Activated naive CD4-positive, alpha-beta T cell treated with anti-CD3 and anti-CD28 coated beads, Interleukin-2, amount 50 U/mL, for 72 hours (primary cell): ENCODE measurements around the gene MAP3K14. TPM values are rescaled to one million over a fixed set of nuclear protein-coding genes. Genes with fewer than 3 reads are reported as not detected.
"Not testable (repeated sequence)": the region's sequence is repeated elsewhere in the genome, so short reads cannot be mapped to it uniquely, and the experiment has no call there.

ENCODE experiments used
- ATAC-seq, 2 donors: fragments of 150-1000 bp; cut with Tn5 transposase; 2 replicates each; pipeline ENCODE4 v1.10.0; 2021; ENCODE audit warnings: mild to moderate bottlenecking in 2 of 2, moderate library complexity in 2 of 2
- DNase-seq, 2 donors: peaks; one replicate each; pipeline ENCODE4 v3.0.0; 2021 to 2022; ENCODE audit warnings: low spot score in 2 of 2
- H3K27ac Mint-ChIP-seq, 2 donors: one replicate each; pipeline ENCODE4 v1.8.0; 2022; ENCODE audit warnings: mild to moderate bottlenecking in 2 of 2, mixed read lengths in 2 of 2
- H3K36me3 Mint-ChIP-seq, 2 donors: one replicate each; pipeline ENCODE4 v1.8.0; 2022; ENCODE audit warnings: mixed read lengths in 2 of 2
- H3K9me3 Mint-ChIP-seq, 2 donors: one replicate each; pipeline ENCODE4 v1.8.0; 2022; ENCODE audit warnings: mixed read lengths in 2 of 2
- total RNA-seq, 2 donors: library from RNA; stranded (reverse); gene quantifications; one replicate each; pipeline ENCODE4 v1.2.3, GENCODE V29; 2022

MAP3K14 gene
- 10 to 100 TPM; 38.4 to 54.4 TPM for total RNA-seq

- Mint-ChIP-seq H3K9me3 (no peaks in the 10 kb centered on the region), H3K36me3 (peaks cover 27 to 33% of the 10 kb centered on the region in 2 donors), H3K27ac (peak within 1 kb of the TSS; percentile 96 to 99)
- ATAC-seq (peak in 1 of 2 donors; percentile 3), DNase-seq (peak; percentile 68 to 72)
These were observed at the start of gene MAP3K14 for GRCh38 chr17:45316434-45317110. TSS of gene MAP3K14 (minus strand) at chr17:45317020. CDS start at chr17:45290745, 26,275 bp downstream.

DNA sequence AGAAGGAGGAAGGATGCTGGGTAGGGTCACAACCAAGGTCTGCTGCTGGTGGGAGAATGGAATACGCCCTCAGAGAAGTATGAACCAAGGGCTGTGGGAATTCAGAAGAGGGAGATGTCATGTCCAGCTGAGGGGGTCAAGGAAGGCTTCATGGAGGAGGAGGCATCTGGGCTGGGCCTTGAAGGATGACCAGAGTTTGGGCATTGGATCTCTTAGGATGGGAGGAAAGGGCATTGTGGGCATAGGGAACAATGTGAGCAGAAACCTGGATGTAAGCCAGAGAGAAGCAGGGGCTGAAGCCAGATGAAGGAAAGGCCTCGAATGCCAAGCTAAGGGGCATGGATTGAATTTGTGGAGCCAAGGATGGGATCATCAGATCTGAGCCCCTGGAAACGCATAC, 49.2 kb upstream of the MAP3K14 start:
- Mint-ChIP-seq H3K36me3 (peaks cover 4 to 13% of the 10 kb centered on the region in 2 donors), H3K27ac (peak overlapping the region in 1 of 2 donors; percentile 69), H3K9me3 (peaks cover 0 to 12% of the 10 kb centered on the region in 2 donors)
- DNase-seq, result peak in 1 of 2 donors; percentile 1
- ATAC-seq, result no peak

- ATAC-seq (no peak), DNase-seq (peak in 1 of 2 donors; percentile 37)
- H3K27ac Mint-ChIP-seq, result no peak overlapping the region
- peaks cover 4 to 13% of the 10 kb centered on the region in 2 donors for H3K36me3 Mint-ChIP-seq
- H3K9me3 Mint-ChIP-seq, result peaks cover 0 to 12% of the 10 kb centered on the region in 2 donors
These were observed 47.9 kb upstream of the MAP3K14 start for GRCh38 chr17:45364531-45365390.

DNA sequence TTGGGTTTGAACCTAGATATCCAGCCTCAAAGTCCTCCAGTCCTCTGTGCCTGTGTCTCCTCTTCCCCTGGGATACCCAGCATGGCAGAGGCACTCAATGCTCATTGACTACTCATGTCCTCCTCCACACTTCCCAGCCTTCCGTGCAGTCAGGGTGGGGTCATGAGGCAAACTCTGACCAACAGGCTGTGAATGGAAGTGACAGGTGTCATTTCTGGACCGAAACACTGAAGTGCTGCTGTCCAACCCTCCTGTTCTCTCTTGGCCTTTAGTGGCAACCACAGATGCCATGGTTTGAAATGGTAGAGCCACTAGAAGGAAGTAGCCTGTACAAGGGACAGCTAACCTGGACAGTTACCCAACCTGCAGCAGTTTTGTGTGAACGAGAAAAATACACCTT, 46.7 kb upstream of the MAP3K14 start:
- DNase-seq, result peak in 1 of 2 donors; percentile 20
- no peak overlapping the region for H3K27ac Mint-ChIP-seq
- peaks cover 0 to 12% of the 10 kb centered on the region in 2 donors for H3K9me3 Mint-ChIP-seq
- peaks cover 4 to 13% of the 10 kb centered on the region in 2 donors for H3K36me3 Mint-ChIP-seq
- ATAC-seq, result no peak

- no peak overlapping the region for H3K27ac Mint-ChIP-seq
- peaks cover 4 to 13% of the 10 kb centered on the region in 2 donors for H3K36me3 Mint-ChIP-seq
- DNase-seq (peak in 1 of 2 donors; percentile 3), ATAC-seq (no peak)
- H3K9me3 Mint-ChIP-seq, result peaks cover 0 to 12% of the 10 kb centered on the region in 2 donors
These were observed 45.2 kb upstream of the MAP3K14 start for GRCh38 chr17:45361976-45362375.

GRCh38 chr17:45361451-45361850, 44.6 kb upstream of the MAP3K14 start:
- Mint-ChIP-seq H3K27ac (no peak overlapping the region), H3K36me3 (peaks cover 4 to 13% of the 10 kb centered on the region in 2 donors), H3K9me3 (peaks cover 0 to 12% of the 10 kb centered on the region in 2 donors)
- no peak for ATAC-seq
- DNase-seq, result peak in 1 of 2 donors; percentile 13

GRCh38 chr17:45357364-45357997, 40.7 kb upstream of the MAP3K14 start:
- Mint-ChIP-seq H3K36me3 (peaks cover 0 to 15% of the 10 kb centered on the region in 2 donors), H3K9me3 (peaks cover 0 to 26% of the 10 kb centered on the region in 2 donors), H3K27ac (peak overlapping the region in 1 of 2 donors; percentile 85)
- ATAC-seq, result peak in 1 of 2 donors; percentile 81
- DNase-seq, result no peak

DNA sequence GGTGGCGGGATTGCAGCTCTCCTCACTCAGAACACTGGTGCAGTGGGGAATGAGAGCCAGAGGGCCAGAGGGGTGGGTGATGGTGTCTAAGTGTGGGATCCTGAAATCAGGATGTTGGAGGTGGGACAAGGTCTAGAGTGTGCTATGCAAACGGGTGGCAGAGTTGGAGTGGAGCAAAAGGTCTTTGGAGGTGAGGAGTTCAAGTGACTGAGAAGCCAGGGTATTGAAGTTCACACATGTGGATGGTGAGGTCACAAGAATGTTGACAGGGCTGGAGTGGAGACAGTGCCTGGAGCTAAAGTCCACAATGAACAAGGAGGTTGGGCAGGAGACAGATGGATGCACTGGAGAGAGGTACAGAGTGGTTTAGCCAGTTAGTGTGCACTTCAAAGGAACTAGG, 38.3 kb upstream of the MAP3K14 start:
- no peak overlapping the region for H3K27ac Mint-ChIP-seq
- peaks cover 0 to 35% of the 10 kb centered on the region in 2 donors for H3K9me3 Mint-ChIP-seq
- DNase-seq (peak in 1 of 2 donors; percentile 26), ATAC-seq (no peak)
- peaks cover 0 to 25% of the 10 kb centered on the region in 2 donors for H3K36me3 Mint-ChIP-seq

DNA sequence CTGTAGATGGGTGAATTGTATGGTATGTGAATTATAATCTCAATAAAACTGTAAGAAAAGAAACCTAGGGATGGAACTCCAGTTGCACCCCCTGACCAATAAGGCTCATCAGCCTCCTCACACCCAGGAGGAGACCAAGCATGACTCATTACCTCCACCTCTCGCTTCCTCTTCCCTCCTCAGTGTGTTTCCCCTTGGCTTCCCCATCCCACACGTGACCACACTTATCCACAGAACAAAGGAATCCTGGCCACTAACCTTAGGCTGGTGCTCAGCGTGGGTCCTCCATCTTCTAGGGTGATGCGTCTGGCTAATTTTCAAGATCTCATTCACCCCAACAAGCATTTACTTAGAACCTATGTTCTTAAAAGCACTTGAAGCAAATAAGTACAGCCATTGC, 36.2 kb upstream of the MAP3K14 start:
- ATAC-seq (peak; percentile 67 to 100), DNase-seq (peak; percentile 17 to 81)
- Mint-ChIP-seq H3K27ac (peak overlapping the region in 1 of 2 donors; percentile 2), H3K36me3 (peaks cover 0 to 25% of the 10 kb centered on the region in 2 donors), H3K9me3 (peaks cover 0 to 35% of the 10 kb centered on the region in 2 donors)

DNA sequence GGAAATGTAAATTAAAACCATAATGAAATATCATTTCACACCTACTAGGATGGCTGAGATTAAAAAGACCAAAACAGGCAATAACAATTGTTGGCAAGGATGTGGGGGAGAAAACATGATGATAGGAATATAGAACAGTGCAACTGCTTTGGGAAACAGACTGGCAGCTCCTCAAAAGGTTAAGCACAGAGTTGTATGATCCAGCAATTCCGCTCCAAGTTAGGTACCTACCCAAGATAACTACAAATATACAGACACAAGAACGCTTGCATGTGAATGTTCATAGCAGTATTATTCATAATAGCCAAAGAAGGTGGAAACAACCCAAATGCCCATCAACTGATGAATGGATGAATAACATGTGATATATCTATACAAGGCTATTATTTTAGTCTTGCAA, 35.0 kb upstream of the MAP3K14 start:
- Mint-ChIP-seq H3K36me3 (peaks cover 0 to 25% of the 10 kb centered on the region in 2 donors), H3K27ac (no peak overlapping the region), H3K9me3 (peaks cover 0 to 35% of the 10 kb centered on the region in 2 donors)
- DNase-seq (no peak), ATAC-seq (no peak)

DNA sequence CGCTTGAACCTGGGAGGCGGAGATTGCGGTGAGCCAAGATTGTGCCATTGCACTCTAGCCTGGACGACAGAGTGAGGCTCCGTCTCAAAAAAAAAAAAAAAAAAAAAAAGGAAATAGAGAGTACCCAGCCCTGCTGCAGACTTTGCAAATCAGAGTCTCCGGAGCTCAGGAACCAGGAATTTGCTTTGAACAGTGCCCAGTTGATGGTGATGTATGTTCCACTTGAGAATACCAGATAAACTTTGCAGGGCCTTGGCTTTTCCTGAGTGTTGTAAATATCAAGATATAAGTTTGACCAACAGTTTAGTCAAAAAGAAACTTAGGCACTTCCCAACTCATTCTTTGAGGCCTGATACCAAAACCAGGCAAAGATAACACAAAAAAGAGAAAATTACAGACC, 30.6 kb upstream of the MAP3K14 start:
- H3K27ac Mint-ChIP-seq, result no peak overlapping the region
- peaks cover 0 to 14% of the 10 kb centered on the region in 2 donors for H3K36me3 Mint-ChIP-seq
- no peak for ATAC-seq
- no peak for DNase-seq
- peaks cover 0 to 12% of the 10 kb centered on the region in 2 donors for H3K9me3 Mint-ChIP-seq

DNA sequence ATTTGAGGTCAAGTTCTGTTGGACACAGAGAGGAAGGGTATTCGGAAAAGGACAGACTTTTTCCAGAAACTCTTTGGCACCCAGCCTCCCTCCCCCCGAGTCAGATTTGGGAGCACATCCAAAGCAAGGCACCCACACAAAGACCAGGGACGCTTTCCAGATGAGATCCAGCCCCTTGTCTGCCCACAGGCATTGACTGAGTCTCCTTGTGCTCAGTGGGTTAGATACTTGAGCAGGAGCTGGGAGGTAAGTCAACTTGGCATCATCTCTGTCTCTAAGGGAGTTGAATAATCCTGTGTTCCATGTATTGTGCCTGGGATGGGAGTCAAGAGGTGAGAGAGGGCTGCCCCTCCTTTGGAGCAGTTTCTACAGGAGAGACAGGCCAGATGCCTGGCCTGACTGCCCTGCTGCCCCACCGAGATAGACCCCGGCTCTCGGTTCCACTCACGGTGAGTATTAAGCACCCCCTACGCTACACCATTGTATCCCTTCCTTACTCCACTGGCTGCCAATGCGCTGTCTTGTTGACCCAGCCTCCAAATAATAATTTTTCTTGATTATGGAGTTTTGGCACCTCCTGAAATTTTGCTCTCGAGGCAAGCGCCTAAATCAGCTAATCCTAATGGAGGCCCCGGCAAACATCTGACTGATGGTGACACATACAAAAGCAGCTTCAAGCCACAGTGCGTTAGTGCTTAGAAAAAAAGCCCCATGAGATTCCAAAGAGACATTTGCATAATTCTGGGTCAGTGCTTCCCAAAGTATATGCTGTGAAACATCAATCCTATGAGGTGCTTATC, 29.6 kb upstream of the MAP3K14 start:
- DNase-seq, result peak in 1 of 2 donors; percentile 7
- Mint-ChIP-seq H3K36me3 (peaks cover 0 to 5% of the 10 kb centered on the region in 2 donors), H3K27ac (no peak overlapping the region), H3K9me3 (peaks cover 0 to 5% of the 10 kb centered on the region in 2 donors)
- ATAC-seq, result no peak

- DNase-seq (no peak), ATAC-seq (no peak)
- Mint-ChIP-seq H3K27ac (no peak overlapping the region), H3K9me3 (no peaks in the 10 kb centered on the region), H3K36me3 (no peaks in the 10 kb centered on the region)
These were observed 28.9 kb upstream of the MAP3K14 start for GRCh38 chr17:45345554-45346215.

- DNase-seq (peak in 1 of 2 donors; percentile 18), ATAC-seq (no peak)
- no peak overlapping the region for H3K27ac Mint-ChIP-seq
- H3K9me3 Mint-ChIP-seq, result no peaks in the 10 kb centered on the region
- H3K36me3 Mint-ChIP-seq, result no peaks in the 10 kb centered on the region
These were observed 28.4 kb upstream of the MAP3K14 start for GRCh38 chr17:45345246-45345553.

DNA sequence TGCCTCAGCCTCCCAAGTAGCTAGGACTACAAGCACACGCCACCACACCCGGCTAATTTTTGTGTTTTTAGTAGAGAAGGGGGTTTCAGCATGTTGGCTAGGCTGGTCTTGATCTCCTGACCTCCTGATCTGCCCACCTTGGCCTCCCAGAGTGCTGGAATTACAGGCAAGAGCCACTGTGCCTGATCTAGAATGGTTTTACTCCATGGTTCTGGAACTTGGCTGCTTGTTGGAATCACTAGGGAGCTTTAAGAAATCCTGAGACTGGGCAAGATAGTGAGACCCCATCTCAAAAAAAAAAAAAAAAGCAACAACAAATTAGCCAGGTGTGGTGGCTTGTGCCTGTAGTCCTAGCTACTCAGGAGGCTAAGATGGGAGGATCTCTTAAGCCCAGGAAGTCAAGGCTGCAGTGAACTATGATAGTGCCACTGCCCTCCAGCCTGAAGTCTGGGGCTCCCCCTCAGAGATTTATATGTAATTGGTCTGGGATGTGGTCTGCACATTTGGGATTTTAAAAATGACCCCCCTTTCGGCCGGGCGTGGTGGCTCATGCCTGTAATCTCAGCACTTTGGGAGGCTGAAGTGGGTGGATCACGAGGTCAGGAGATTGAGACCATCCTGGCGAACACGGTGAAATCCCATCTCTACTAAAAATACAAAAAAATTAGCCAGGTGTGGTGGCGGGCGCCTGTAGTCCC, 27.3 kb upstream of the MAP3K14 start:
- not testable (repeated sequence) for H3K9me3 Mint-ChIP-seq, H3K27ac Mint-ChIP-seq, ATAC-seq, H3K36me3 Mint-ChIP-seq
- peak in 1 of 2 donors; percentile 0 for DNase-seq
